ENCODE measurements around the gene MPC2.
"Not testable (repeated sequence)": the region's sequence is repeated elsewhere in the genome, so short reads cannot be mapped to it uniquely, and the experiment has no call there.

The MPC2 gene

DNA sequence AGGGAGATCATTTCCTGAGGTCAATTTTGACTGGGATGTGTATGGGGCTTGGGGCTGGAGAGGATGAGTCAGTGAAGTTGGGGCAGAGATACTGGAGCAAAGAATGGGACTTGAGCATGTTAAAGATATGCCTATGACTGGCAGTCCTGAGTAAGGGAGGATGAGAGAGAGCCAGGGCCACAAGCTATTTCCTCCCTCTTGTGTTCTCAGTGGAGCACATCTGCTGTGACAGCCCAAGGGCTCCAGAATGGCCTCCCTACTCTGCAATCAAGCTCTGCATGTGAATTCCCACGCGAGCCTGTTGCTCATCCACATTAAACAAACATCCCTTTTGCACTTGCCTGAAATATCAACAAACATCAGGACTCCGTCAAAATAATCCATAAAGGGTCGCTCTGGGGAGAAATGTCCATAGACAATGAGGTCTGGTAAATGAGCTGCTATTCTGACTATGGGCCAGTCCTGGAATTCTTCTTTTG, 32.2 kb downstream of the MPC2 start:
- Mint-ChIP-seq H3K27ac (no peak overlapping the region), H3K4me3 (no peak overlapping the region), H3K9me3 (no peaks in the 10 kb centered on the region), H3K36me3 (ENCODE audit: low read depth) (no peaks in the 10 kb centered on the region), H3K27me3 (peaks cover 3% of the 10 kb centered on the region), H3K4me1 (ENCODE audit: low read depth) (no peaks in the 10 kb centered on the region)
- DNase-seq, result no peak

DNA sequence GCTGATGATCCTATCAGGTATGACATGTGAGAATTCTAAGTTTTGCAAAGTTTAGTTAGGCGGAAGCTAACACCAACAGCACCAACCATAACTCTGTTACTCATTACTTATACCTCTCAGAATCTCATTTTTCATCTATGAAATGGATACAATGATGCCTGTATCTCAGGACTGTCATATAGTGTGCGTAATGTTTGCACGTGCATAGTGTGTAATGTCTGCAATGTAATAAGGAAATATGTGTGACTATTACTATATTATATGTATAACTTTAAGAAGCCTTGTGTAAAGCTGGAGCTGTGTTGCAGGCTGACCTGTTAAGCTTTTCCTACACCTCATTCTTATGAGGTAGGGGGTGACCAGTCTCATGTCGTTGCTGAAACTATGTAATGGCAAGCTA, 36.0 kb downstream of the MPC2 start:
- no peak for DNase-seq
- no peaks in the 10 kb centered on the region for H3K36me3 Mint-ChIP-seq (ENCODE audit: low read depth)
- H3K9me3 Mint-ChIP-seq, result no peaks in the 10 kb centered on the region
- H3K4me1 Mint-ChIP-seq (ENCODE audit: low read depth), result no peaks in the 10 kb centered on the region
- no peaks in the 10 kb centered on the region for H3K27me3 Mint-ChIP-seq
- no peak overlapping the region for H3K4me3 Mint-ChIP-seq
- no peak overlapping the region for H3K27ac Mint-ChIP-seq

DNA sequence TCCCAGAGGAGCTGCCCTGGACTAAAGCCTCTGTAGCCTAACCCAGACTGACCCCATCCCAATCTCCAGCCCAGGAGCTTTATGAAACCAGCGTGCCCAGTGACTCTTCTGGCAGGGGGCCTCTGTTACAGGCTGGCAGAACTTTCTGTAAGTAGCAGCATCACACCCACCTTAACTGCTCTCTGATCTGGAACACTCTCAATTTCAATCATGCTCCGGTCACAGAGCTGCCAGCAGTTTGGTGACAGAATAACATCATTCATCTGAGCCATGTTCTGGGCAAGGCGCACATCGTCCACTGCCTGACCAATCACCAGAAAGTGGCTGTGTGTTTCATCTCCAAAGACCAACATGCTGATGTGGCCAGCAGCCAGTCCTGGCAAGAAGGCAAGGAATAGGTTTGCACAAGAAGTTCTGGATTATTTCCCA, 37.6 kb downstream of the MPC2 start:
- no peak overlapping the region for H3K27ac Mint-ChIP-seq
- H3K4me1 Mint-ChIP-seq (ENCODE audit: low read depth), result no peaks in the 10 kb centered on the region

DNA sequence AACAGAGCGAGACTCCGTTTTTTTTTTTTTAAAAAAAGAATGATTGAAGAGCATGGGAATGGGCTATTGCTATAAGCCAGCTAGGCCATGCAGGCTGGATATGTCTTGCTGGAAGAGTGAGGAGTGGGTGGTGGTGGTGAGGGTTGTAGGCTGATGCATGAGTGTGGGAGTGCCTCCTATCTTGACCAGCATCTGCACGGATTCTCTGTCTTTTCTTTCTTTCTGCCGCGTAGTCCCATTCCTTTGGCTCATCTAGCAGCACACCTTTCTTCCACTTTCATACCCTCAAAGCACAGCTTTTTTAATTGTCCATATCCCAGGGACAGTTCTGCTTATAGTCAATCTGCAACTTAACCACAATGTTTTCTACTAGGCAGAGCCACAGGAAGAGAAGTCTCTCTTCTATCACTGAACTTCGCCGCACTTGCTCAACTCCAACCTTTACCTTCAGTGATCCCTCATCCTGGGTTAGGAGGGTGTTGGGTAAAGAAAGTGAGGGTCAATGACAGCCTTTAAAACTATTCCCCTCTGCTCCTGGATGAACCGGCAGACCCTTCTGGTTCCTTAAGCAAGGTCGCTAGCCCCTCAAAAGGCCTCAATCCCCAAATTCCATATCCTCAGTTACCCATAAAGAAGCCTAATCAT, 38.2 kb downstream of the MPC2 start:
- DNase-seq, result no peak
- H3K36me3 Mint-ChIP-seq (ENCODE audit: low read depth), result no peaks in the 10 kb centered on the region
- no peaks in the 10 kb centered on the region for H3K4me1 Mint-ChIP-seq (ENCODE audit: low read depth)
- no peaks in the 10 kb centered on the region for H3K9me3 Mint-ChIP-seq
- H3K27me3 Mint-ChIP-seq, result no peaks in the 10 kb centered on the region
- no peak overlapping the region for H3K27ac Mint-ChIP-seq
- no peak overlapping the region for H3K4me3 Mint-ChIP-seq

More for the DNA sequence above, 37.6 kb downstream of the MPC2 start:
- Mint-ChIP-seq H3K36me3 (ENCODE audit: low read depth) (no peaks in the 10 kb centered on the region), H3K9me3 (no peaks in the 10 kb centered on the region), H3K27me3 (no peaks in the 10 kb centered on the region), H3K4me3 (no peak overlapping the region)
- no peak for DNase-seq

DNA sequence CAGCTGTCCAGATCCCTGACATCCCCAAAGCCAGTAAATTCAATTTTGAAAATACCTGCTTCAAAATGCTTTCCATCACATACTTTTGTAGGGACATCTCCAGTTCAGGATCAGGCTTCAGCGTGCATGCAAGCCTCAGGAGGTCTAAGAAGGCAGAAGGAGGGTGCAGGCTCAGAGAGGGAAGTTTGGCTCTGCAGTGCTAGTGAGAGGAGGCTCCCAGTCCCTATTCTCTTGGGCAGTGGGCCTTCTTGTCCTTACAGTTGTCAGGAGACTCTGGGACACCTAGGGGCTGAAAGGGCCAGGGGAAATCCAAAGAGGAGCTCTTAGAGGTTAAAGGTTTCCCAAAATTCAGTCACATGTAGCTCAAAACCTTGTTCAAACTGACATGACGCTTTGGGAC, 43.1 kb downstream of the MPC2 start:
- Mint-ChIP-seq H3K4me3 (no peak overlapping the region), H3K9me3 (no peaks in the 10 kb centered on the region), H3K4me1 (ENCODE audit: low read depth) (no peaks in the 10 kb centered on the region), H3K36me3 (ENCODE audit: low read depth) (no peaks in the 10 kb centered on the region), H3K27ac (no peak overlapping the region), H3K27me3 (no peaks in the 10 kb centered on the region)
- no peak for DNase-seq

DNA sequence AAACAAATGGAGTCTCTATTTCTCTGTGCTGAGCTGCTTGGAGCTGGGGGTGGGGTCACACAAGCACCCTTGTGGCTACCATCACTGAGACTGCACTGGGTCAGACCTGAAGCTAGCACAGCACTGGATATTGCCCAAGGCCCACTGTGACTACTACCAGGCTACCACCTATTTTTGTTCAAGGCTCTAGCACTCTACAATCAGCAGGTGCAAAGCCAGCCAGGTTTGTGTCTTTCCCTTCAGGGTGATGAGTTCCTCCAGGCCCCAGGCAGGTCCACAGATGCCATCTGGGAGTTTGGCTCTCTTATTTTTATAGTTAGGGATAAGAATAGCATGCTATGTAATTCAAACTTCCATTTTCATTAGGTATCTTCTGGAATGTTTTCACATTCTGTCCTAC, 46.5 kb downstream of the MPC2 start:
- DNase-seq, result no peak
- no peaks in the 10 kb centered on the region for H3K27me3 Mint-ChIP-seq
- H3K9me3 Mint-ChIP-seq, result peaks cover 2% of the 10 kb centered on the region
- H3K27ac Mint-ChIP-seq, result no peak overlapping the region
- no peak overlapping the region for H3K4me3 Mint-ChIP-seq
- no peaks in the 10 kb centered on the region for H3K4me1 Mint-ChIP-seq (ENCODE audit: low read depth)
- no peaks in the 10 kb centered on the region for H3K36me3 Mint-ChIP-seq (ENCODE audit: low read depth)

DNA sequence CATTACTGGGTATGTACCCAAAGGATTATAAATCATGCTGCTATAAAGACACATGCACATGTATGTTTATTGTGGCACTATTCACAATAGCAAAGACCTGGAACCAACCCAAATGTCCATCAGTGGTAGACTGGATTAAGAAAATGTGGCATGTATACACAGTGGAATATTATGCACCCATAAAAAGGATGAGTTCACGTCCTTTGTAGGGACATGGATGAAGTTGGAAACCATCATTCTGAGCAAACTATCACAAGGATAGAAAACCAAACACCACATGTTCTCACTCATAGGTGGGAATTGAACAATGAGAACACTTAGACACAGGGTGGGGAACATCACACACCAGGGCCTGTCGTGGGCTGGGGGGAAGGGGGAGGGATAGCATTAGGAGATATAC, 49.7 kb downstream of the MPC2 start:
- not testable (repeated sequence) for H3K36me3 Mint-ChIP-seq (ENCODE audit: low read depth); H3K4me1 Mint-ChIP-seq (ENCODE audit: low read depth); H3K27ac Mint-ChIP-seq; DNase-seq; H3K4me3 Mint-ChIP-seq; H3K27me3 Mint-ChIP-seq; H3K9me3 Mint-ChIP-seq

DNA sequence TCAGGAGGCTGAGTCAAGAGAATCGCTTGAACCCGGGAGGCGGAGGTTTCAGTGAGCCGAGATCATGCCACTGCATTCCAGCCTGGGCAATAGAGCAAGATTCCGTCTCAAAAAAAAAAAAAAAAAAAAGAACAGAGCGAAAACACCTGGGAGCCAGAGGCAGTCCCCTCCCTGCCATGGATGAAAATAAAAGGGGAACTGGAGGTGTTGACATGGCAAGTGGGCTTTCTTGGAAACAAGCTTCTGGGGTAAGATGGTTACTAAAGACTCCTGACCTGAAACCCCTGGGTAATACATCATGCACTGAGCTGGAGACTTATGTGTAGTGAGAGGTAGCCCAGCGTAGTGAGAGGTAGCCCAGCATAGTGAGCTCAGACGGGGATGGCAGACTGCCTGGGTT, 54.5 kb downstream of the MPC2 start:
- peaks cover 2% of the 10 kb centered on the region for H3K9me3 Mint-ChIP-seq
- no peaks in the 10 kb centered on the region for H3K4me1 Mint-ChIP-seq (ENCODE audit: low read depth)

DNA sequence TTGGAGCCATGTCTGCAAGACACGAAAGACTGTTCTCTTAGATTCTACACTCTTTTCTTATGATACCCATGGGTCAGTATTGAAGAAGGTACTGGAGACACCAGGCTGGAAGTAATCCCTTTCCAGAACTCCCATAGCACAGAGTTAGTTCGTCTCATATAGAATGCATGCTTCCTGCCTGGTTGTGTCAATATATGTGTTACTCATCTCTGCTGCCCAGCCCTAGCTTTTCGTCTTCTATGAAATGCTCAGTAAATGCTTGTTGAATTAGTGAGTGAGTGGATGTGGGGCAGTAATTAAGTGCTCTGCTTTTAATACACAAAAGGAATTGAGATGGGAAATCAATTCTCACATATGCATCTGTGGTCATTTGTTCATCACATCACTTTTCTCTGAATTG, 55.1 kb downstream of the MPC2 start:
- DNase-seq, result no peak
- no peak overlapping the region for H3K27ac Mint-ChIP-seq
- H3K9me3 Mint-ChIP-seq, result peaks cover 2% of the 10 kb centered on the region
- H3K27me3 Mint-ChIP-seq, result no peaks in the 10 kb centered on the region
- no peaks in the 10 kb centered on the region for H3K4me1 Mint-ChIP-seq (ENCODE audit: low read depth)
- no peak overlapping the region for H3K4me3 Mint-ChIP-seq
- no peaks in the 10 kb centered on the region for H3K36me3 Mint-ChIP-seq (ENCODE audit: low read depth)

More for the DNA sequence above, 54.5 kb downstream of the MPC2 start:
- DNase-seq, result no peak
- no peak overlapping the region for H3K27ac Mint-ChIP-seq
- H3K27me3 Mint-ChIP-seq, result no peaks in the 10 kb centered on the region
- H3K4me3 Mint-ChIP-seq, result no peak overlapping the region
- no peaks in the 10 kb centered on the region for H3K36me3 Mint-ChIP-seq (ENCODE audit: low read depth)

DNA sequence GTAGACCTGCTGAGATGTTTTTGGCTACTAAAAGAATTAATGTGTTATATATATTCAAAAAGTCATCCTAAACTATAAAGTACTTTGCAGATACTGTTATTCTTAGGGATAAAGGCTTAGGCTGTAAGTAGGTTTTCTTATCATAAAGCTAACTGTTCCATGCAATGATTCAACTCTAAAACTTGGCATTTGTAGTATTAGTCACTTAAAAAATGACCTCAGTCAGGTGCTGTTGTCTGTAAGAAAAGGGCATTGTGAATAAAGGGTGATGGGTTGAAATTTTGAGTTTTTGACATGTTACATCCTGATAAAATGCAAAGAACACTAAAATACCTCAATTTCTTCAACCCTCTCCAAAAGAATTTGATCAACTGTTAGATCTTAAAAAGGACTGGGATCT, 55.8 kb downstream of the MPC2 start:
- DNase-seq, result no peak
- Mint-ChIP-seq H3K36me3 (ENCODE audit: low read depth) (no peaks in the 10 kb centered on the region), H3K4me1 (ENCODE audit: low read depth) (no peaks in the 10 kb centered on the region), H3K4me3 (no peak overlapping the region), H3K27ac (no peak overlapping the region), H3K9me3 (peaks cover 2% of the 10 kb centered on the region), H3K27me3 (no peaks in the 10 kb centered on the region)

DNA sequence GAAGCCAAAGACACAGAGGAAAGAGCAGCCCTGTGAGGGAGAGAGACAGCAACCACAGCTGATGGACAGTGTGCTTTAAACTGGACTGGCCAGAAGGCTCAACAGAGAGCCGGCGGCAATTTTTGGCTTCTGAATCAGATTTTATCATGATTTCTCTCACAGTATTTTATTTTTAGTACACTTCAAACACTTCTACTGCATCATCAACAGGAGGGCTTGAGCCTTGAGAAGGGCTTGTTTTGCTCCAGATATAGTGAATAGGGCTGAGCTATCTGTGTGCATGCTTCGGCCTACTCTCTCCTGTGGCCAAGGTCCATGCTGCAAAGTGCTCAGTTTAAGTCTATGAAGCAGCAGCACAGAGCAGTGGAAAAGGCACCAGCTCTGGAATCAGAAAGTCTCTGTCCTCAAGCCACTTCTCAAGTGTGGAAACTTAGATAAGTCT, 56.3 kb downstream of the MPC2 start:
- H3K9me3 Mint-ChIP-seq, result peaks cover 2% of the 10 kb centered on the region
- H3K27ac Mint-ChIP-seq, result no peak overlapping the region
- H3K4me1 Mint-ChIP-seq (ENCODE audit: low read depth), result no peaks in the 10 kb centered on the region
- no peaks in the 10 kb centered on the region for H3K36me3 Mint-ChIP-seq (ENCODE audit: low read depth)
- no peak overlapping the region for H3K4me3 Mint-ChIP-seq
- no peak for DNase-seq
- H3K27me3 Mint-ChIP-seq, result no peaks in the 10 kb centered on the region

DNA sequence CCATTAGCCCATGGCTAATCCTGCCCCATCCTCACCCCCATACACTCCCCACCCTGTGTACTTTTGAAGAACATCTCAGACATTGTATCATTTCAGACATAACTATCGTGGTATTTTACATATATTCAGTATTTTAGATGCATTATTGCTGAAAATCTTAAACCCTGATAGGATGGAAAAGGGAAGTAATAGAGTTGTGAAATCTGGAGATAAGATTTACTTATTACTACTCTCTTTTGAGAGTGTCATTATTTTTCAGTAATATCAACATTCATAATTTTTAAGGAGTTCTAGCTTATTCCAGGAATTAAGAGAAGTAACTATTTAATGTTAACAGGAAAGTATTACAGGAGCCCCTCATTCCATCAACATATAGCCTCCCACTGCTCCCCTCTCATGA, 57.4 kb downstream of the MPC2 start:
- H3K27ac Mint-ChIP-seq, result no peak overlapping the region
- H3K9me3 Mint-ChIP-seq, result no peaks in the 10 kb centered on the region
- H3K4me1 Mint-ChIP-seq (ENCODE audit: low read depth), result no peaks in the 10 kb centered on the region
- H3K4me3 Mint-ChIP-seq, result no peak overlapping the region
- no peaks in the 10 kb centered on the region for H3K36me3 Mint-ChIP-seq (ENCODE audit: low read depth)
- no peak for DNase-seq
- H3K27me3 Mint-ChIP-seq, result no peaks in the 10 kb centered on the region

DNA sequence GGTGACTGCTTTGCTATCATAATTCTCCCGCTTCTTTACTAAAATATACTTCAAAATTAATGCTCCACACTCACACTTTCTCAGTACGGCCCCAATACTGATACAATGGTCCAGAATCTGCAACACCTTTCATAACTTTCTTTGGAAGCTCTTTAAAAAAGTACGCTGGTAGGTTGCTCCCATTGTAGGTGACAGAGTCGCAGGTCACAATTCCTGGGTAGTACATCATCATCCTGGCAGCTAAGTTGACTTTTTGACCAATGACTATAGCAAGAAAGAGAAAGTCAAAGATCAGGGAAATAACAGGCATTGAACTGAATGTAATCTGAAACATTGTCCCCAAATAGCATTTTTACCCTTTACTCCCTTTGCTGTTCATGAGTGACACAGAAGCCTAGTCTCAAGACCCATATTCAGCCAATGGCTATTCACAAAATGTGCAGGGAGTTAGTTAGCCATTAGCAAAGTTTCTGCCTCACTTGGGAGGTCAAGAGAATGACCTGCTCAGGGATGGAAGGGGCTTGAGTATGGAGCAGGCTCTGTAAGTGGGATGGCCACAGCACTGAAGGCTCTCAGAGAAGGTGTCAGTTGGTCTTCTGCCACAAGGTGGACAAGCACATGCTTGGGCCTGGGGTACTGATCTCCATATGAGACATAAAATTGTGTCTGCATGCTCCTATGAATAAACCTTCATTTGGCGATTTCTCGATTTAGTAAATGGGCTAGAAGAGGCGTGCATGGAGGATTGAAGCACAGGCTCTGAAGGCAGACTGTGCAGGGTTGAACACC, 58.3 kb downstream of the MPC2 start:
- Mint-ChIP-seq H3K27me3 (no peaks in the 10 kb centered on the region), H3K4me3 (no peak overlapping the region), H3K4me1 (ENCODE audit: low read depth) (no peaks in the 10 kb centered on the region), H3K9me3 (no peaks in the 10 kb centered on the region), H3K27ac (no peak overlapping the region), H3K36me3 (ENCODE audit: low read depth) (no peaks in the 10 kb centered on the region)
- DNase-seq, result no peak

DNA sequence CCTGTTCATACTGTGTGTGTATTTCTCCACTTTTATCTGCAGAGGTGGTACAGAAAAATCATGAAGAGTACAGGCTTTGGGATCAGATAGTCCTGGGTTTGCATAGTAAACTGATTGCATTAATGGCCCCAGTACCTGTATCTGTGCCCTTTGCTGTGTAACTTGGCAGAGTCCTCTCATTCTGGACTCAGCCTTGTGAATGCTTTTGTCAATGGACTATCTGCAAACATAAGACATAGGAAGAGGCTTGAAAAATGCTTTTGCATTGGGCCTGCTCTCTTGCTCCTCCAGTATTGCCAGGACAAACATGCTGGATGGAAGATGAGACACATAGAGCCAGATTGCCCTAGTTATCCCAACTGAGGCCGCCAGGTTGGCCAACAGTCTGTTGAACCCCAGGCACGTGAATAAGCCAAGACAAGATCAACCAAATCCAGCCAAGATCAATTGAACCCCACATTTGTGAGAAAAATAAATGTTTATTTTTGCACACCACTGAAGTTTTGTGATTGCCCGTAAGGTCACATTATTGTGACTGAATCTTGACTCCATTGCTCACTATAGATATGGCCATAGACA, 60.2 kb downstream of the MPC2 start:
- H3K27me3 Mint-ChIP-seq, result no peaks in the 10 kb centered on the region
- no peaks in the 10 kb centered on the region for H3K36me3 Mint-ChIP-seq (ENCODE audit: low read depth)

DNA sequence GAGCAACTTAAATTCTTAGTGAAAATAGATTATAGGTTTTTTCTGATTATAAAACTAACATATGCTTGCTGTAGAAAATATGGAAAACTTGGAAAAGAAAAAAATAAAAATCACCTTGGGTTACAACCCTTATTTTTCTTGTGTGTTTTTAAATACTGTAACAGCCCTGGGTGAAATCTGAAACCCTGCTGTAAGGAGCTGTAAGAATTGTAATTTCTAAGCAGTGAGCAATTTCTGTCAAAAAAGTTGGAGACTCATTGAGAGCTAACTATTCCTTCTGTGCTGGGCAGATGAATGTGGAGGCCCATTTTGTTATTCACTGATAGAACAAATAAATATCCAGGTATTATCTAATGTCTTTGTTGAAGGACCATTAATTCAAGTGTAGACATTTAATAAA, 65.5 kb downstream of the MPC2 start:
- Mint-ChIP-seq H3K27me3 (no peaks in the 10 kb centered on the region), H3K4me1 (ENCODE audit: low read depth) (no peaks in the 10 kb centered on the region), H3K36me3 (ENCODE audit: low read depth) (no peaks in the 10 kb centered on the region), H3K27ac (no peak overlapping the region), H3K9me3 (no peaks in the 10 kb centered on the region), H3K4me3 (no peak overlapping the region)
- DNase-seq, result no peak

More for the DNA sequence above, 60.2 kb downstream of the MPC2 start:
- Mint-ChIP-seq H3K4me1 (ENCODE audit: low read depth) (no peaks in the 10 kb centered on the region), H3K4me3 (no peak overlapping the region), H3K27ac (no peak overlapping the region), H3K9me3 (no peaks in the 10 kb centered on the region)
- no peak for DNase-seq

All from activated T-cell treated with anti-CD3 and anti-CD28 coated beads, Interleukin-2, amount 50 U/mL, for 24 hours (primary cell).